Measurements from ENCODE around the gene SCYL3.
"Not testable (repeated sequence)": the region's sequence is repeated elsewhere in the genome, so short reads cannot be mapped to it uniquely, and the experiment has no call there.

SCYL3 gene

GRCh38 chr1:169868978-169869377 lies 24.7 kb downstream of the SCYL3 start:
- Histone ChIP-seq H3K9me2 (replicated peaks; ENCODE audit: insufficient read depth, low read length) (no peaks in the 10 kb centered on the region), H2AFZ (ENCODE audit: low read length) (no peak overlapping the region), H3F3A (ENCODE audit: insufficient read depth, low read length) (no peaks in the 10 kb centered on the region), H3K9me3 (replicated peaks; ENCODE audit: insufficient read depth, low read length) (no peaks in the 10 kb centered on the region), H3K36me3 (replicated peaks; ENCODE audit: insufficient read depth, low read length) (peaks cover 35% of the 10 kb centered on the region; the same call in 1 of the 2 replicates), H3K79me2 (ENCODE audit: low read length) (no peaks in the 10 kb centered on the region), H3K27me3 (replicated peaks; ENCODE audit: insufficient read depth, low read length) (no peaks in the 10 kb centered on the region), H3K4me2 (ENCODE audit: low read depth, low read length) (no peak overlapping the region), H3K27ac (ENCODE audit: low read length) (no peak overlapping the region), H4K20me1 (ENCODE audit: insufficient read depth, low read length) (no peaks in the 10 kb centered on the region), H3K4me3 (ENCODE audit: low read length) (no peak overlapping the region), H3K4me1 (ENCODE audit: low read length) (no peaks in the 10 kb centered on the region), H3K9ac (ENCODE audit: low read length) (no peak overlapping the region)
- no peak for DNase-seq
- TF ChIP-seq CTCF (IDR thresholded peaks at IDR 0.05; ENCODE audit: low read length), result no peak
- TF ChIP-seq EZH2 (optimal IDR thresholded peaks at IDR 0.05; ENCODE audit: low read depth, low read length), result no peak
- TF ChIP-seq EZH2phosphoT487 (IDR thresholded peaks at IDR 0.05; ENCODE audit: low read length), result no peak

DNA sequence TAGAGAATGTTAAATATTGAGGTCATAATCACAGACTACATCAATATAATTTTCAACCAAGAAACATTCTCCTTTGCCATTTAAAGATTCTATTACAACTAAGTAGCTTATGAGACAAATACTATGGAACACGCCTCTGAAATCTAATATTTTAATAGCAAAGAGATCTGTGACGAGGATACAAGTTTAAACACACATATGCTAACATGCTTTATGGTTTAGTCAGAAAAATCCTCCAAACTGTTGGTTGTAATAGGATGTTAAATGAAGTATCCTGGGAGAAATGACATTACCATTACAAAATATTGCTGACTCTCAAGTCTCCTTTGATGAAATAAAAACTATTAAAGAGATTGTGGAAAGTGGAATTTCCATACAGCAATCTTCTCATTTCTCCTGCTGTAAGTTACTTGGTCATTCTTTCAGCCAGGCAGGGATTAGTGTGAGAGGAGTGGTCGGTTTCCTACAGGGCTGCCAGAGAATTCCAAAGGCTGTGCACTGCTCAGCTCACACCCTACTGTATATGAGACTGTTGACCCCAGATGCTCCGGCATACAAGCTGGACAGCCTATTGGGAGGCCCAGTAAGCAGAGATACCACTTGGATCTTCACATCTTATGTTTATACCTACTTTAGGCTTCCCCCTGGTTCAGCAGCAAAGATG lies 26.6 kb downstream of the SCYL3 start:
- Histone ChIP-seq H3K4me3 (ENCODE audit: low read length) (no peak overlapping the region), H3K27ac (ENCODE audit: low read length) (no peak overlapping the region), H2AFZ (ENCODE audit: low read length) (no peak overlapping the region), H3K4me2 (ENCODE audit: low read depth, low read length) (no peak overlapping the region), H3F3A (ENCODE audit: insufficient read depth, low read length) (no peaks in the 10 kb centered on the region), H3K27me3 (replicated peaks; ENCODE audit: insufficient read depth, low read length) (no peaks in the 10 kb centered on the region), H3K9me3 (replicated peaks; ENCODE audit: insufficient read depth, low read length) (no peaks in the 10 kb centered on the region), H3K36me3 (replicated peaks; ENCODE audit: insufficient read depth, low read length) (peaks cover 26% of the 10 kb centered on the region; the same call in 1 of the 2 replicates), H4K20me1 (ENCODE audit: insufficient read depth, low read length) (no peaks in the 10 kb centered on the region), H3K4me1 (ENCODE audit: low read length) (no peaks in the 10 kb centered on the region), H3K9me2 (replicated peaks; ENCODE audit: insufficient read depth, low read length) (no peaks in the 10 kb centered on the region), H3K9ac (ENCODE audit: low read length) (no peak overlapping the region), H3K79me2 (ENCODE audit: low read length) (no peaks in the 10 kb centered on the region)
- DNase-seq, result no peak
- no peak for TF ChIP-seq EZH2phosphoT487 (IDR thresholded peaks at IDR 0.05; ENCODE audit: low read length)
- TF ChIP-seq EZH2 (optimal IDR thresholded peaks at IDR 0.05; ENCODE audit: low read depth, low read length), result no peak
- no peak for TF ChIP-seq CTCF (IDR thresholded peaks at IDR 0.05; ENCODE audit: low read length)

DNA sequence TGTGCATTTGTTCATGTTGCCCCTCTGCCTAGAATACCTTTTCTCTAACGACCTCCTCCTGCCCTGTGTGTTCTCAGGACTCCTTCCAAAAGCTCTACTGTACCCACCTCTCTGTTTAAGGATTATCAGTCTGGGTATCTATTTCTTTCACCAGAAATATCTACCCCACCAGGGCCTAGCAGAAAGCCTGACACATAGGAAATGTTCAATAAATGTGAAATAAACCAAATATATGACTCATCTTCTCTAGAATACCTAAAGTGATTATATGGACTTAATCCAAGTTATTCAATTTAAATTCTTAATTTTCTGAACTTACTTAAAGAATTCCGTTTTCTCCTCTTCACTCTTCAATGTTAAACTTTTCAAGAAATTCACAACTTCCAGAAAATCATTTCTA lies 27.1 kb downstream of the SCYL3 start:
- no peak for TF ChIP-seq EZH2 (optimal IDR thresholded peaks at IDR 0.05; ENCODE audit: low read depth, low read length)
- no peak for TF ChIP-seq EZH2phosphoT487 (IDR thresholded peaks at IDR 0.05; ENCODE audit: low read length)
- no peak for TF ChIP-seq CTCF (IDR thresholded peaks at IDR 0.05; ENCODE audit: low read length)
- Histone ChIP-seq H4K20me1 (ENCODE audit: insufficient read depth, low read length) (no peaks in the 10 kb centered on the region), H3K4me1 (ENCODE audit: low read length) (no peaks in the 10 kb centered on the region), H3K9ac (ENCODE audit: low read length) (no peak overlapping the region), H3K27me3 (replicated peaks; ENCODE audit: insufficient read depth, low read length) (no peaks in the 10 kb centered on the region), H3K4me2 (ENCODE audit: low read depth, low read length) (no peak overlapping the region), H3K9me2 (replicated peaks; ENCODE audit: insufficient read depth, low read length) (no peaks in the 10 kb centered on the region), H3K4me3 (ENCODE audit: low read length) (no peak overlapping the region), H3F3A (ENCODE audit: insufficient read depth, low read length) (no peaks in the 10 kb centered on the region), H2AFZ (ENCODE audit: low read length) (no peak overlapping the region), H3K36me3 (replicated peaks; ENCODE audit: insufficient read depth, low read length) (peaks cover 30% of the 10 kb centered on the region; the same call in 1 of the 2 replicates), H3K79me2 (ENCODE audit: low read length) (no peaks in the 10 kb centered on the region), H3K27ac (ENCODE audit: low read length) (no peak overlapping the region), H3K9me3 (replicated peaks; ENCODE audit: insufficient read depth, low read length) (no peaks in the 10 kb centered on the region)
- no peak for DNase-seq

DNA sequence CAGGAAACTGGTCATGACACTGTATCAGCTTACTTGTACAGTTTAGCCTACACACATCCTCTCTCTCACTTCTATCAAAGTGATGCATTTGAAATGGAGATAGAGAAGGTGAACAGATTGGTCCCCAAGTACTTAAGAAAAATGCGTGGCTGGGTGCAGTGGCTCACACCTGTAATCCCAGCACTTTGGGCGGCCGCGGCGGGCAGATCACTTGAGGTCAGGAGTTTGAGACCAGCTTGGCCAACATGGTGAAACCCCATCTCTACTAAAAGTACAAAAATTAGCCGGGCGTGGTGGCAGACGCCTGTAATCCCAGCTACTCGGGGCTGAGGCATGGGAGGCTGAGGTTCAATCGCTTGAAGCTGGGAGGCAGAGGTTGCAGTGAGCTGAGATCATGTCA lies 29.2 kb downstream of the SCYL3 start:
- not testable (repeated sequence) for H3K27ac ChIP-seq (ENCODE audit: low read length); H4K20me1 ChIP-seq (ENCODE audit: insufficient read depth, low read length); H3F3A ChIP-seq (ENCODE audit: insufficient read depth, low read length); H3K9ac ChIP-seq (ENCODE audit: low read length); H3K4me1 ChIP-seq (ENCODE audit: low read length); H2AFZ ChIP-seq (ENCODE audit: low read length); H3K9me3 ChIP-seq (replicated peaks; ENCODE audit: insufficient read depth, low read length); H3K4me2 ChIP-seq (ENCODE audit: low read depth, low read length); DNase-seq; H3K27me3 ChIP-seq (replicated peaks; ENCODE audit: insufficient read depth, low read length); H3K4me3 ChIP-seq (ENCODE audit: low read length); H3K79me2 ChIP-seq (ENCODE audit: low read length); H3K9me2 ChIP-seq (replicated peaks; ENCODE audit: insufficient read depth, low read length)
- H3K36me3 ChIP-seq (replicated peaks; ENCODE audit: insufficient read depth, low read length), result peaks cover 23% of the 10 kb centered on the region; the same call in 1 of the 2 replicates
